Neural progenitor cell (in vitro differentiated cells): ENCODE results near the gene PPP2R2D. TPM values are rescaled to one million over a fixed set of nuclear protein-coding genes. Genes with fewer than 3 reads are reported as not detected.

ENCODE experiments used
- DNase-seq: peaks from one replicate; pipeline ENCODE4 v3.0.0-alpha.2; 2016; ENCODE audit warnings: low spot score
- H2AFZ ChIP-seq: fragments of 200-600 bp; sonication (generic); replicated peaks from 2 replicates; pipeline ENCODE4 v1.6.1; 2016; ENCODE audit warnings: antibody characterized with exemption
- H3F3A ChIP-seq: fragments of 200-600 bp; sonication (generic); 2 replicates; pipeline ENCODE4 v1.6.1; 2016; ENCODE audit warnings: antibody characterized with exemption, low read depth
- H3K27ac ChIP-seq: fragments of 200-600 bp; sonication (generic); 2 replicates; pipeline ENCODE4 v1.5.1; 2016; ENCODE audit warnings: mild to moderate bottlenecking
- H3K27me3 ChIP-seq: fragments of 200-600 bp; sonication (generic); 2 replicates; pipeline ENCODE4 v1.6.1; 2016; ENCODE audit warnings: mild to moderate bottlenecking, moderate library complexity
- H3K36me3 ChIP-seq: fragments of 200-600 bp; sonication (generic); 2 replicates; pipeline ENCODE4 v1.5.1; 2016
- H3K4me1 ChIP-seq: fragments of 200-600 bp; sonication (generic); 2 replicates; pipeline ENCODE4 v1.6.1; 2016; ENCODE audit warnings: mixed run types
- H3K4me2 ChIP-seq: fragments of 200-600 bp; sonication (generic); 2 replicates; pipeline ENCODE4 v1.6.1; 2016
- H3K4me3 ChIP-seq: fragments of 200-600 bp; sonication (generic); 2 replicates; pipeline ENCODE4 v1.5.1; 2016
- H3K79me2 ChIP-seq: fragments of 200-600 bp; sonication (generic); 2 replicates; pipeline ENCODE4 v1.6.1; 2016; ENCODE audit warnings: low read depth
- H3K9ac ChIP-seq: fragments of 200-600 bp; sonication (generic); 2 replicates; pipeline ENCODE4 v1.6.1; 2016
- H3K9me3 ChIP-seq: fragments of 200-600 bp; sonication (generic); 2 replicates; pipeline ENCODE4 v1.5.1; 2016; ENCODE audit warnings: low read depth
- H4K20me1 ChIP-seq: fragments of 200-600 bp; sonication (generic); 2 replicates; pipeline ENCODE4 v1.6.1; 2016; ENCODE audit warnings: low read depth
- H3K27ac Mint-ChIP-seq: 3 replicates; pipeline ENCODE4 v1.8.0; 2021; ENCODE audit warnings: mixed read lengths
- H3K27me3 Mint-ChIP-seq: 2 replicates; pipeline ENCODE4 v1.8.0; 2022; ENCODE audit warnings: low read depth, mild to moderate bottlenecking, inconsistent platforms, moderate library complexity, mixed read lengths; ENCODE audit not compliant: insufficient read depth
- H3K36me3 Mint-ChIP-seq: 3 replicates; pipeline ENCODE4 v1.8.0; 2021; ENCODE audit warnings: mixed read lengths
- H3K4me1 Mint-ChIP-seq: 3 replicates; pipeline ENCODE4 v1.8.0; 2021; ENCODE audit warnings: mixed read lengths
- H3K4me3 Mint-ChIP-seq: 3 replicates; pipeline ENCODE4 v1.8.0; 2021; ENCODE audit warnings: mild to moderate bottlenecking, moderate library complexity, mixed read lengths
- H3K9me3 Mint-ChIP-seq: 3 replicates; pipeline ENCODE4 v1.8.0; 2020; ENCODE audit warnings: mixed read lengths
- CTCF ChIP-seq: fragments of 200-600 bp; sonication (generic); IDR thresholded peaks from 2 replicates; pipeline ENCODE4 v1.5.1; 2017; ENCODE audit warnings: antibody characterized with exemption, mild to moderate bottlenecking
- EZH2 ChIP-seq: fragments of 200-600 bp; sonication (generic); IDR thresholded peaks from 2 replicates; pipeline ENCODE4 v1.6.1; 2017; ENCODE audit warnings: antibody characterized with exemption, mild to moderate bottlenecking, moderate library complexity
- EZH2phosphoT487 ChIP-seq: fragments of 200-600 bp; sonication (generic); IDR thresholded peaks from 2 replicates; pipeline ENCODE4 v1.6.1; 2017; ENCODE audit warnings: antibody characterized with exemption
- total RNA-seq: library from RNA; depleted of rRNA; stranded (reverse); fragments of >200 nt; gene quantifications from 2 replicates; pipeline ENCODE4 v1.2.3, GENCODE V29; 2015; ENCODE audit warnings: low replicate concordance

PPP2R2D gene
- total RNA-seq, 1 donor from 2014 or later, result 28.1 TPM

- H3K4me1 Mint-ChIP-seq, result peaks cover 10% of the 10 kb centered on the region
- no peak overlapping the region for H2AFZ ChIP-seq
- H3K27me3 ChIP-seq, result no peaks in the 10 kb centered on the region
- no peak overlapping the region for H3K27ac ChIP-seq
- H3F3A ChIP-seq, result no peaks in the 10 kb centered on the region
- no peaks in the 10 kb centered on the region for H3K9me3 ChIP-seq
- H3K4me2 ChIP-seq, result no peak overlapping the region
- no peak overlapping the region for H3K9ac ChIP-seq
- H3K36me3 Mint-ChIP-seq, result peaks cover 32% of the 10 kb centered on the region
- H3K4me3 ChIP-seq, result no peak overlapping the region
- no peak for DNase-seq
- peaks cover 24% of the 10 kb centered on the region for H3K79me2 ChIP-seq
- no peaks in the 10 kb centered on the region for H3K9me3 Mint-ChIP-seq
- H3K4me3 Mint-ChIP-seq, result no peak overlapping the region
- no peaks in the 10 kb centered on the region for H3K36me3 ChIP-seq
- peaks cover 2% of the 10 kb centered on the region for H3K27me3 Mint-ChIP-seq
- no peaks in the 10 kb centered on the region for H3K4me1 ChIP-seq
- peak overlapping the region; percentile 15 for H3K27ac Mint-ChIP-seq
- H4K20me1 ChIP-seq, result no peaks in the 10 kb centered on the region
- TF ChIP-seq EZH2phosphoT487 (no peak), EZH2 (no peak), CTCF (no peak)
These were observed 37.0 kb downstream of the PPP2R2D start for GRCh38 chr10:131937836-131938235.

- H3K4me2 ChIP-seq, result no peak overlapping the region
- no peak for TF ChIP-seq CTCF
- TF ChIP-seq EZH2, result no peak
- no peaks in the 10 kb centered on the region for H3K27me3 ChIP-seq
- Mint-ChIP-seq H3K4me1 (peaks cover 6% of the 10 kb centered on the region), H3K36me3 (peaks cover 38% of the 10 kb centered on the region), H3K9me3 (no peaks in the 10 kb centered on the region), H3K27ac (peak overlapping the region; percentile 29), H3K4me3 (no peak overlapping the region), H3K27me3 (peaks cover 2% of the 10 kb centered on the region)
- H2AFZ ChIP-seq, result no peak overlapping the region
- no peaks in the 10 kb centered on the region for H3K9me3 ChIP-seq
- H3K9ac ChIP-seq, result no peak overlapping the region
- H3K4me3 ChIP-seq, result no peak overlapping the region
- H3K27ac ChIP-seq, result no peak overlapping the region
- H3K79me2 ChIP-seq, result peaks cover 15% of the 10 kb centered on the region
- H3K36me3 ChIP-seq, result no peaks in the 10 kb centered on the region
- DNase-seq, result no peak
- H4K20me1 ChIP-seq, result no peaks in the 10 kb centered on the region
- H3F3A ChIP-seq, result no peaks in the 10 kb centered on the region
- H3K4me1 ChIP-seq, result no peaks in the 10 kb centered on the region
These were observed 37.9 kb downstream of the PPP2R2D start for GRCh38 chr10:131938681-131939080.

GRCh38 chr10:131942455-131942854 lies 41.6 kb downstream of the PPP2R2D start:
- no peak for DNase-seq
- H2AFZ ChIP-seq, result no peak overlapping the region
- TF ChIP-seq EZH2, result no peak
- H3F3A ChIP-seq, result no peaks in the 10 kb centered on the region
- no peak overlapping the region for H3K9ac ChIP-seq
- Mint-ChIP-seq H3K4me1 (no peaks in the 10 kb centered on the region), H3K4me3 (no peak overlapping the region), H3K27ac (no peak overlapping the region), H3K9me3 (no peaks in the 10 kb centered on the region), H3K27me3 (peaks cover 2% of the 10 kb centered on the region), H3K36me3 (peaks cover 49% of the 10 kb centered on the region)
- H3K27me3 ChIP-seq, result no peaks in the 10 kb centered on the region
- H4K20me1 ChIP-seq, result no peaks in the 10 kb centered on the region
- H3K9me3 ChIP-seq, result no peaks in the 10 kb centered on the region
- no peak overlapping the region for H3K4me3 ChIP-seq
- H3K27ac ChIP-seq, result no peak overlapping the region
- no peak overlapping the region for H3K4me2 ChIP-seq
- no peaks in the 10 kb centered on the region for H3K36me3 ChIP-seq
- no peaks in the 10 kb centered on the region for H3K79me2 ChIP-seq
- H3K4me1 ChIP-seq, result no peaks in the 10 kb centered on the region

- Mint-ChIP-seq H3K4me3 (no peak overlapping the region), H3K27me3 (peaks cover 4% of the 10 kb centered on the region), H3K4me1 (no peaks in the 10 kb centered on the region), H3K9me3 (no peaks in the 10 kb centered on the region), H3K27ac (no peak overlapping the region), H3K36me3 (peaks cover 53% of the 10 kb centered on the region)
- Histone ChIP-seq H3K9me3 (no peaks in the 10 kb centered on the region), H3F3A (no peaks in the 10 kb centered on the region), H3K4me1 (no peaks in the 10 kb centered on the region), H3K9ac (no peak overlapping the region), H3K4me3 (no peak overlapping the region), H3K4me2 (no peak overlapping the region), H3K79me2 (no peaks in the 10 kb centered on the region), H2AFZ (no peak overlapping the region), H4K20me1 (no peaks in the 10 kb centered on the region), H3K27ac (no peak overlapping the region), H3K36me3 (no peaks in the 10 kb centered on the region), H3K27me3 (no peaks in the 10 kb centered on the region)
- DNase-seq, result peak; percentile 71
- TF ChIP-seq CTCF (peak; percentile 69), EZH2phosphoT487 (no peak)
These were observed 42.4 kb downstream of the PPP2R2D start for GRCh38 chr10:131943021-131943814.
